Keratinocyte (primary cell): Measurements from ENCODE around the gene CLK3.

Source experiments
- CTCF ChIP-seq, 3 experiments: IDR thresholded peaks in 1 of 3; conservative IDR thresholded peaks in 1 of 3; optimal IDR thresholded peaks in 1 of 3; 2 replicates in 2 of 3; 3 replicates in 1 of 3; pipeline versions ENCODE3 to v1.5.1; 2011; ENCODE audit warnings: low read length in 3 of 3, mild to moderate bottlenecking in 3 of 3, moderate library complexity in 2 of 3, control low read depth in 1 of 3, inconsistent platforms in 1 of 3; ENCODE audit not compliant: insufficient read depth in 2 of 3; ENCODE audit errors: extremely low read depth in 1 of 3
- EZH2 ChIP-seq: IDR thresholded peaks from one replicate; pipeline ENCODE4 v1.6.1; 2012; ENCODE audit warnings: inconsistent platforms, mild to moderate bottlenecking, low read length, moderate library complexity

- TF ChIP-seq CTCF (optimal IDR thresholded peaks at IDR 0.05 in 1 of 3, IDR thresholded peaks at IDR 0.05 in 1 of 3, conservative IDR thresholded peaks at IDR 0.05 in 1 of 3; ENCODE audit: extremely low read depth in 1 of 3, insufficient read depth in 2 of 3, low read length in 3 of 3) (no peak), EZH2 (no peak)
Observed at GRCh38 chr15:74599156-74599555, 16.5 kb upstream of the CLK3 start.
